ENCODE results near the gene ZNF488. TPM values are rescaled to one million over a fixed set of nuclear protein-coding genes. Genes with fewer than 3 reads are reported as not detected.

The ZNF488 gene
- total and polyA plus RNA-seq, 2 donors (not counting 1 experiment from before 2014, with no cell fraction given), result 0.07 TPM; not detected in 1

- Histone ChIP-seq H3K4me2 (ENCODE audit: extremely low read depth, insufficient read depth, low read length) (no peak overlapping the region), H3K27me3 (ENCODE audit: control insufficient read depth, insufficient read depth, low read length) (no peaks in the 10 kb centered on the region), H2AFZ (ENCODE audit: low read length) (no peak overlapping the region), H3K4me3 (replicated peaks in 1 of 4; ENCODE audit: control extremely low read depth in 1 of 4, insufficient read depth in 1 of 4, low read depth in 3 of 4, low read length in 4 of 4) (no peak overlapping the region), H3K27ac (ENCODE audit: insufficient read depth, low read length) (no peak overlapping the region), H3K36me3 (ENCODE audit: control insufficient read depth, insufficient read depth, low read length) (no peaks in the 10 kb centered on the region), H3K9ac (ENCODE audit: insufficient read depth, low read length) (no peak overlapping the region), H4K20me1 (ENCODE audit: control insufficient read depth, extremely low read depth, insufficient read depth, low read length) (no peaks in the 10 kb centered on the region), H3K79me2 (ENCODE audit: control insufficient read depth, insufficient read depth, low read length) (no peaks in the 10 kb centered on the region), H3K9me3 (ENCODE audit: control insufficient read depth, insufficient read depth, low read depth, low read length) (no peaks in the 10 kb centered on the region), H3K4me1 (ENCODE audit: control insufficient read depth, extremely low read depth, insufficient read depth, low read length) (no peaks in the 10 kb centered on the region)
- TF ChIP-seq, protein P1, sequence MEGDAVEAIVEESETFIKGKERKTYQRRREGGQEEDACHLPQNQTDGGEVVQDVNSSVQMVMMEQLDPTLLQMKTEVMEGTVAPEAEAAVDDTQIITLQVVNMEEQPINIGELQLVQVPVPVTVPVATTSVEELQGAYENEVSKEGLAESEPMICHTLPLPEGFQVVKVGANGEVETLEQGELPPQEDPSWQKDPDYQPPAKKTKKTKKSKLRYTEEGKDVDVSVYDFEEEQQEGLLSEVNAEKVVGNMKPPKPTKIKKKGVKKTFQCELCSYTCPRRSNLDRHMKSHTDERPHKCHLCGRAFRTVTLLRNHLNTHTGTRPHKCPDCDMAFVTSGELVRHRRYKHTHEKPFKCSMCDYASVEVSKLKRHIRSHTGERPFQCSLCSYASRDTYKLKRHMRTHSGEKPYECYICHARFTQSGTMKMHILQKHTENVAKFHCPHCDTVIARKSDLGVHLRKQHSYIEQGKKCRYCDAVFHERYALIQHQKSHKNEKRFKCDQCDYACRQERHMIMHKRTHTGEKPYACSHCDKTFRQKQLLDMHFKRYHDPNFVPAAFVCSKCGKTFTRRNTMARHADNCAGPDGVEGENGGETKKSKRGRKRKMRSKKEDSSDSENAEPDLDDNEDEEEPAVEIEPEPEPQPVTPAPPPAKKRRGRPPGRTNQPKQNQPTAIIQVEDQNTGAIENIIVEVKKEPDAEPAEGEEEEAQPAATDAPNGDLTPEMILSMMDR (conservative IDR thresholded peaks at IDR 0.05 in 1 of 2, IDR thresholded peaks at IDR 0.05 in 1 of 2; ENCODE audit: low read depth in 1 of 2, low read length in 2 of 2), result no peak
- TF ChIP-seq EZH2 (IDR thresholded peaks at IDR 0.05; ENCODE audit: low read length, missing control alignments), result no peak
- DNase-seq (ENCODE audit: low read depth in 2 of 2), result no peak
Observed at GRCh38 chr10:47339759-47340607, 44.1 kb downstream of the ZNF488 start.

GRCh38 chr10:47339186-47339735 is 44.8 kb downstream of the ZNF488 start:
- Histone ChIP-seq H3K9ac (ENCODE audit: insufficient read depth, low read length) (no peak overlapping the region), H3K27me3 (ENCODE audit: control insufficient read depth, insufficient read depth, low read length) (no peaks in the 10 kb centered on the region)

GRCh38 chr10:47337310-47337709 is 46.8 kb downstream of the ZNF488 start:
- Histone ChIP-seq H3K9ac (ENCODE audit: insufficient read depth, low read length) (no peak overlapping the region), H3K36me3 (ENCODE audit: control insufficient read depth, insufficient read depth, low read length) (no peaks in the 10 kb centered on the region), H3K9me3 (ENCODE audit: control insufficient read depth, insufficient read depth, low read depth, low read length) (no peaks in the 10 kb centered on the region), H4K20me1 (ENCODE audit: control insufficient read depth, extremely low read depth, insufficient read depth, low read length) (no peaks in the 10 kb centered on the region), H3K27me3 (ENCODE audit: control insufficient read depth, insufficient read depth, low read length) (peaks cover 3% of the 10 kb centered on the region), H3K4me3 (replicated peaks in 1 of 4; ENCODE audit: control extremely low read depth in 1 of 4, insufficient read depth in 1 of 4, low read depth in 3 of 4, low read length in 4 of 4) (no peak overlapping the region), H3K4me1 (ENCODE audit: control insufficient read depth, extremely low read depth, insufficient read depth, low read length) (no peaks in the 10 kb centered on the region), H3K27ac (ENCODE audit: insufficient read depth, low read length) (no peak overlapping the region), H3K4me2 (ENCODE audit: extremely low read depth, insufficient read depth, low read length) (no peak overlapping the region), H3K79me2 (ENCODE audit: control insufficient read depth, insufficient read depth, low read length) (no peaks in the 10 kb centered on the region), H2AFZ (ENCODE audit: low read length) (no peak overlapping the region)
- TF ChIP-seq, protein P1 (conservative IDR thresholded peaks at IDR 0.05 in 1 of 2, IDR thresholded peaks at IDR 0.05 in 1 of 2; ENCODE audit: low read depth in 1 of 2, low read length in 2 of 2), result no peak
- no peak for TF ChIP-seq EZH2 (IDR thresholded peaks at IDR 0.05; ENCODE audit: low read length, missing control alignments)
- peak in 1 of 2 donors; percentile 13 for DNase-seq (ENCODE audit: low read depth in 2 of 2)

More at GRCh38 chr10:47339186-47339735, 44.8 kb downstream of the ZNF488 start:
- Histone ChIP-seq H3K9me3 (ENCODE audit: control insufficient read depth, insufficient read depth, low read depth, low read length) (no peaks in the 10 kb centered on the region), H3K27ac (ENCODE audit: insufficient read depth, low read length) (no peak overlapping the region), H3K4me3 (replicated peaks in 1 of 4; ENCODE audit: control extremely low read depth in 1 of 4, insufficient read depth in 1 of 4, low read depth in 3 of 4, low read length in 4 of 4) (no peak overlapping the region), H3K4me1 (ENCODE audit: control insufficient read depth, extremely low read depth, insufficient read depth, low read length) (no peaks in the 10 kb centered on the region), H4K20me1 (ENCODE audit: control insufficient read depth, extremely low read depth, insufficient read depth, low read length) (no peaks in the 10 kb centered on the region), H3K79me2 (ENCODE audit: control insufficient read depth, insufficient read depth, low read length) (no peaks in the 10 kb centered on the region), H3K4me2 (ENCODE audit: extremely low read depth, insufficient read depth, low read length) (no peak overlapping the region), H2AFZ (ENCODE audit: low read length) (no peak overlapping the region), H3K36me3 (ENCODE audit: control insufficient read depth, insufficient read depth, low read length) (no peaks in the 10 kb centered on the region)
- DNase-seq (ENCODE audit: low read depth in 2 of 2), result no peak
- TF ChIP-seq, protein P1 (conservative IDR thresholded peaks at IDR 0.05 in 1 of 2, IDR thresholded peaks at IDR 0.05 in 1 of 2; ENCODE audit: low read depth in 1 of 2, low read length in 2 of 2), result no peak
- TF ChIP-seq EZH2 (IDR thresholded peaks at IDR 0.05; ENCODE audit: low read length, missing control alignments), result no peak
